Kidney (tissue), 14 donors: Measurements from ENCODE around the gene ACRV1. TPM values are rescaled to one million over a fixed set of nuclear protein-coding genes. Genes with fewer than 3 reads are reported as not detected.
"Not testable (repeated sequence)": the region's sequence is repeated elsewhere in the genome, so short reads cannot be mapped to it uniquely, and the experiment has no call there.

Experiments used
- DNase-seq, 5 donors: peaks; one replicate each; pipeline ENCODE4 v3.0.0-alpha.2; 2013 to 2020
- FAIRE-seq: peaks from 2 replicates; lab custom pipeline; 2012; peaks lifted over from hg19 to GRCh38; lab: Jason Lieb, UNC
- H3K27ac ChIP-seq, 2 donors: one replicate each; pipeline ENCODE4 v1.7.0; 2013; ENCODE audit warnings: low read depth in 2 of 2, low read length in 2 of 2, inconsistent platforms in 1 of 2
- H3K27me3 ChIP-seq: one replicate; pipeline ENCODE4 v1.7.1; 2013; ENCODE audit warnings: low read length, inconsistent platforms; ENCODE audit not compliant: control insufficient read depth, insufficient read depth
- H3K36me3 ChIP-seq, 3 donors: one replicate each; pipeline versions ENCODE4 v1.7.0 to v1.7.1; 2013; ENCODE audit warnings: low read length in 3 of 3, control low read depth in 1 of 3, inconsistent platforms in 1 of 3; ENCODE audit not compliant: insufficient read depth in 3 of 3, control insufficient read depth in 2 of 3
- H3K4me1 ChIP-seq, 3 donors: one replicate each; pipeline versions ENCODE4 v1.7.0 to v1.7.1; 2013; ENCODE audit warnings: low read length in 3 of 3, inconsistent platforms in 1 of 3, low read depth in 1 of 3; ENCODE audit not compliant: control insufficient read depth in 2 of 3, insufficient read depth in 2 of 3
- H3K4me3 ChIP-seq, 3 donors: one replicate each; pipeline versions ENCODE4 v1.7.0 to v1.8.1; 2013; ENCODE audit warnings: low read length in 3 of 3, control low read depth in 1 of 3, inconsistent platforms in 1 of 3
- H3K9ac ChIP-seq, 3 donors: one replicate each; pipeline versions ENCODE4 v1.7.0 to v1.7.1; 2013; ENCODE audit warnings: low read length in 3 of 3, control low read depth in 1 of 3, inconsistent platforms in 1 of 3
- H3K9me3 ChIP-seq, 3 donors: one replicate each; pipeline versions ENCODE4 v1.7.0 to v1.7.1; 2013; ENCODE audit warnings: low read length in 3 of 3, control low read depth in 1 of 3, inconsistent platforms in 1 of 3; ENCODE audit not compliant: control insufficient read depth in 2 of 3, insufficient read depth in 1 of 3
- CTCF ChIP-seq: IDR thresholded peaks from 3 replicates; pipeline ENCODE4 v1.5.1; 2012; ENCODE audit warnings: mild to moderate bottlenecking, moderate library complexity, borderline replicate concordance; ENCODE audit not compliant: insufficient read depth; ENCODE audit errors: extremely low read depth
- intact Hi-C: fragments of 100-400 bp; cut with DNase I; formaldehyde crosslinking; loops from one replicate; pipeline ENCODE4 v1.11.1; 2022
- polyA plus RNA-seq: library from polyadenylated mRNA; stranded (reverse); fragments of 350-450 nt; fragmentation: Illumina TruSeq; extraction: RNeasy Lipid Tissue Mini Kit (QIAGEN cat#74804); gene quantifications from one replicate; pipeline ENCODE4 v1.2.3, GENCODE V29; 2014; ENCODE audit warnings: low read depth, low replicate concordance; ENCODE audit not compliant: insufficient read depth
- total RNA-seq: library from RNA; stranded (reverse); fragmentation: NEBNext Ultra II Directional; extraction: Animal tissue kit (Norgen Biotek cat#: 25700); gene quantifications from one replicate; pipeline ENCODE4 v1.2.1, GENCODE V29; 2021
- donor health status: control.
- donor health status: control.
- donor health status: control.
- donor health status: control.
- donor health status: control.
- donor health status: DM: yes; HTN: yes; CAD: no.
- donor health status: Normal renal cell carcinoma (clear cell type).

Gene ACRV1
- total and polyA plus RNA-seq, 2 donors from 2014 or later = not detected

- DNase-seq (no peak), FAIRE-seq (no peak)
- Histone ChIP-seq H3K27me3 (no peaks in the 10 kb centered on the region), H3K36me3 (no peaks in the 10 kb centered on the region), H3K9me3 (no peaks in the 10 kb centered on the region), H3K4me1 (no peaks in the 10 kb centered on the region), H3K9ac (no peak overlapping the region), H3K4me3 (no peak overlapping the region), H3K27ac (no peak overlapping the region)
- intact Hi-C loops = no loop called here
- no peak for TF ChIP-seq CTCF
Measured at GRCh38 chr11:125720781-125721180, 40.1 kb upstream of the ACRV1 start.

- H3K9ac ChIP-seq, FAIRE-seq, intact Hi-C loops, H3K4me3 ChIP-seq, H3K9me3 ChIP-seq, H3K4me1 ChIP-seq, H3K27me3 ChIP-seq, H3K27ac ChIP-seq, DNase-seq, H3K36me3 ChIP-seq: not testable (repeated sequence)
Measured at GRCh38 chr11:125704686-125705085, 24.0 kb upstream of the ACRV1 start.

- no peak for TF ChIP-seq CTCF
- H3K36me3 ChIP-seq = no peaks in the 10 kb centered on the region
- no peak overlapping the region for H3K9ac ChIP-seq
- DNase-seq (no peak), FAIRE-seq (no peak)
- H3K27ac ChIP-seq = no peak overlapping the region
- intact Hi-C loops = no loop called here
- no peaks in the 10 kb centered on the region for H3K9me3 ChIP-seq
- H3K27me3 ChIP-seq = no peaks in the 10 kb centered on the region
- H3K4me3 ChIP-seq = no peak overlapping the region
- H3K4me1 ChIP-seq = no peaks in the 10 kb centered on the region
Measured at GRCh38 chr11:125701858-125702621, 21.4 kb upstream of the ACRV1 start.

- Histone ChIP-seq H3K27me3 (no peaks in the 10 kb centered on the region), H3K9me3 (no peaks in the 10 kb centered on the region), H3K27ac (no peak overlapping the region), H3K9ac (no peak overlapping the region), H3K36me3 (no peaks in the 10 kb centered on the region), H3K4me1 (no peaks in the 10 kb centered on the region), H3K4me3 (no peak overlapping the region)
- no peak for FAIRE-seq
- intact Hi-C loops = no loop called here
- DNase-seq = no peak
- no peak for TF ChIP-seq CTCF
Measured at GRCh38 chr11:125701018-125701610, 20.5 kb upstream of the ACRV1 start.
